PC-3 (cell line): Measurements from ENCODE around the gene PTGES2. TPM values are rescaled to one million over a fixed set of nuclear protein-coding genes. Genes with fewer than 3 reads are reported as not detected.

Experiments
- ATAC-seq: fragments of 200-7000 bp; cut with Tn5 transposase; 2 replicates; pipeline ENCODE4 v1.9.1; 2020; ENCODE audit warnings: mild to moderate bottlenecking, moderate library complexity
- BruUV-seq: library from RNA; stranded (reverse); fragments of 400-500 nt; replicated peaks from 2 replicates; lab custom pipeline; 2021; lab: Mats Ljungman, UMichigan
- CTCF ChIA-PET: fragments of 300-600 bp; sonication (Branson Sonifier 250); formaldehyde crosslinking; loops from one replicate; lab custom pipeline; 2022; ENCODE audit warnings: antibody characterized with exemption; lab: Charles Lee
- POLR2A ChIA-PET: fragments of 300-600 bp; sonication (Branson Sonifier 250); formaldehyde crosslinking; loops from one replicate; lab custom pipeline; 2022; ENCODE audit warnings: antibody characterized with exemption; ENCODE audit not compliant: unreplicated experiment; lab: Charles Lee
- DNase-seq: peaks from one replicate; pipeline ENCODE4 v3.0.0-alpha.2; 2015
- H2AFZ ChIP-seq: fragments of 300-600 bp; sonication (generic); 2 replicates; pipeline ENCODE4 v1.6.0; 2016; ENCODE audit warnings: antibody characterized with exemption, low read length
- H3F3A ChIP-seq: fragments of 300-600 bp; sonication (generic); one replicate; pipeline ENCODE4 v1.6.0; 2017; ENCODE audit warnings: antibody characterized with exemption, low read length, control low read depth, mild to moderate bottlenecking; ENCODE audit not compliant: unreplicated experiment
- H3K27ac ChIP-seq: fragments of 300-600 bp; sonication (generic); 2 replicates; pipeline ENCODE4 v1.5.1; 2016; ENCODE audit warnings: mild to moderate bottlenecking, low read length
- H3K27me3 ChIP-seq: fragments of 300-600 bp; sonication (generic); 2 replicates; pipeline ENCODE4 v1.6.1; 2016; ENCODE audit warnings: low read length, mixed read lengths
- H3K36me3 ChIP-seq: fragments of 300-600 bp; sonication (generic); 2 replicates; pipeline ENCODE4 v1.6.1; 2016; ENCODE audit warnings: low read depth, mixed run types, low read length, mixed read lengths
- H3K4me1 ChIP-seq: fragments of 300-600 bp; sonication (generic); 2 replicates; pipeline ENCODE4 v1.5.1; 2016; ENCODE audit warnings: low read length; ENCODE audit not compliant: insufficient read depth
- H3K4me2 ChIP-seq: fragments of 300-600 bp; sonication (generic); 2 replicates; pipeline ENCODE4 v1.6.0; 2016; ENCODE audit warnings: low read length
- H3K4me3 ChIP-seq: fragments of 300-600 bp; sonication (generic); 2 replicates; pipeline ENCODE4 v1.5.1; 2016; ENCODE audit warnings: mild to moderate bottlenecking, low read length, mixed read lengths
- H3K79me2 ChIP-seq: fragments of 300-600 bp; sonication (generic); 2 replicates; pipeline ENCODE4 v1.6.1; 2017; ENCODE audit warnings: low read length, mixed read lengths
- H3K9ac ChIP-seq: fragments of 300-600 bp; sonication (generic); 2 replicates; pipeline ENCODE4 v1.6.0; 2016; ENCODE audit warnings: mild to moderate bottlenecking, low read length
- H3K9me2 ChIP-seq: fragments of 300-600 bp; sonication (generic); replicated peaks from 2 replicates; pipeline ENCODE4 v1.6.1; 2016; ENCODE audit warnings: mixed run types, low read length, mixed read lengths
- H3K9me3 ChIP-seq: fragments of 300-600 bp; sonication (generic); 2 replicates; pipeline ENCODE4 v1.6.1; 2016; ENCODE audit warnings: low read length, mixed read lengths
- H4K20me1 ChIP-seq: fragments of 300-600 bp; sonication (generic); 2 replicates; pipeline ENCODE4 v1.6.1; 2016; ENCODE audit warnings: low read length, mixed read lengths
- EZH2 ChIP-seq: fragments of 300-600 bp; sonication (generic); IDR thresholded peaks from one replicate; pipeline ENCODE4 v1.6.1; 2017; ENCODE audit warnings: antibody characterized with exemption, mild to moderate bottlenecking, low read length; ENCODE audit not compliant: unreplicated experiment
- EZH2phosphoT487 ChIP-seq: fragments of 300-600 bp; sonication (generic); IDR thresholded peaks from 2 replicates; pipeline ENCODE4 v1.6.1; 2018; ENCODE audit warnings: mild to moderate bottlenecking, antibody characterized with exemption, low read length, borderline replicate concordance
- intact Hi-C: fragments of 100-400 bp; cut with micrococcal nuclease; formaldehyde crosslinking; loops from 2 replicates; pipeline ENCODE4 v1.9.0; 2023
- total RNA-seq: library from RNA; depleted of rRNA; stranded (reverse); fragments of >200 nt; gene quantifications from 2 replicates; pipeline ENCODE4 v1.2.3, GENCODE V29; 2014
- TF ChIP-seq, protein P1 (sequence below): fragments of 300-600 bp; sonication (generic); conservative IDR thresholded peaks from 2 replicates; pipeline ENCODE4 v1.5.1; 2017; ENCODE audit warnings: antibody characterized with exemption, low read depth, mild to moderate bottlenecking, low read length

The PTGES2 gene
- total RNA-seq, 1 experiment from 2014 or later = 258 TPM

DNA sequence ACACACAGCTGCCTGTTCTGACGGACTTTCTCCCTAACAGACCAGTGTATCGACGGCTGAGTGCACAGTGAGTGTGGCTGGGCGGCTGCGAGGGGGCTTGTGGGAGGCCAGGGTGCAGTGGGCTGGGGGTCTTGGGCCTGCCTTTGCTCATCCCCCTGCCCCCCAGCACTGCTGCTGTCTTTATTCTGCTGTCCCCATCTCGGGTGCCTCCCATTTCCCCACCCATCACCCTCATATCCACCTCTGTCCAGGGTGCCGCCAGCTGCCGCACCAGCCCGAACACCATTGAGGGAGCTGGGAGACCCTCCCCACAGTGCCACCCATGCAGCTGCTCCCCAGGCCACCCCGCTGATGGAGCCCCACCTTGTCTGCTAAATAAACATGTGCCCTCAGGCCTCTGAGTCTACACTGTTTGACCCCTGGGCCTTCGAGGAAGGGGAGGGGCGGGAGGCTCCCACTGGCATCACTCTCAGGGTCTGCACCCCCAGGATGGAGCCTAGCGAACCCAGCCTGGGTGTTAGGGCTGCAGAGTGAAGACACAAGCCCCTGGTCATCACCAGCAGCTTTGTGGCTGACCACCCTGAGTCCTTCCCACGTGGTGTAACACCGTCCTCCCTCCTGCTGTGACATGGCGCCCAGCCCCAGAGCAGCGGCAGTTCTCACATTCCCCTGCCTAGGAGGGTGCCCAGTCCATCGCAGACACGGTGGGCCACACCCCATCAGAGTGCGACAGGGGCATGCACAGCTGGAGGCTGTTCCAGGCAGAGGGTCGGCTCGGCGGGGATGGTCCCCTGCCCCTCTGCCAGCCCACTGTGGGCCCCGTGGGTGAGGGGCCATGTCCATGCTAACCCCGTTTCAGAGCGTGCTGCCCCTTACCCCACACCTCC is 25.8 kb upstream of the PTGES2 start:
- Histone ChIP-seq H3K36me3 (no peaks in the 10 kb centered on the region), H3K9ac (no peak overlapping the region), H3K4me2 (no peak overlapping the region), H3K4me3 (no peak overlapping the region), H3K27ac (no peak overlapping the region), H4K20me1 (no peaks in the 10 kb centered on the region), H2AFZ (no peak overlapping the region), H3K4me1 (peaks cover 22% of the 10 kb centered on the region), H3K79me2 (no peaks in the 10 kb centered on the region), H3K27me3 (no peaks in the 10 kb centered on the region), H3K9me2 (no peaks in the 10 kb centered on the region), H3K9me3 (no peaks in the 10 kb centered on the region), H3F3A (no peaks in the 10 kb centered on the region)
- ChIA-PET CTCF (no interaction called here), POLR2A (no interaction called here)
- ATAC-seq (no peak), DNase-seq (no peak)
- no TSS peak for BruUV-seq
- TF ChIP-seq EZH2phosphoT487 (no peak), EZH2 (no peak)
- TF ChIP-seq, protein P1, sequence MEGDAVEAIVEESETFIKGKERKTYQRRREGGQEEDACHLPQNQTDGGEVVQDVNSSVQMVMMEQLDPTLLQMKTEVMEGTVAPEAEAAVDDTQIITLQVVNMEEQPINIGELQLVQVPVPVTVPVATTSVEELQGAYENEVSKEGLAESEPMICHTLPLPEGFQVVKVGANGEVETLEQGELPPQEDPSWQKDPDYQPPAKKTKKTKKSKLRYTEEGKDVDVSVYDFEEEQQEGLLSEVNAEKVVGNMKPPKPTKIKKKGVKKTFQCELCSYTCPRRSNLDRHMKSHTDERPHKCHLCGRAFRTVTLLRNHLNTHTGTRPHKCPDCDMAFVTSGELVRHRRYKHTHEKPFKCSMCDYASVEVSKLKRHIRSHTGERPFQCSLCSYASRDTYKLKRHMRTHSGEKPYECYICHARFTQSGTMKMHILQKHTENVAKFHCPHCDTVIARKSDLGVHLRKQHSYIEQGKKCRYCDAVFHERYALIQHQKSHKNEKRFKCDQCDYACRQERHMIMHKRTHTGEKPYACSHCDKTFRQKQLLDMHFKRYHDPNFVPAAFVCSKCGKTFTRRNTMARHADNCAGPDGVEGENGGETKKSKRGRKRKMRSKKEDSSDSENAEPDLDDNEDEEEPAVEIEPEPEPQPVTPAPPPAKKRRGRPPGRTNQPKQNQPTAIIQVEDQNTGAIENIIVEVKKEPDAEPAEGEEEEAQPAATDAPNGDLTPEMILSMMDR = no peak
- intact Hi-C loops = no loop called here

DNA sequence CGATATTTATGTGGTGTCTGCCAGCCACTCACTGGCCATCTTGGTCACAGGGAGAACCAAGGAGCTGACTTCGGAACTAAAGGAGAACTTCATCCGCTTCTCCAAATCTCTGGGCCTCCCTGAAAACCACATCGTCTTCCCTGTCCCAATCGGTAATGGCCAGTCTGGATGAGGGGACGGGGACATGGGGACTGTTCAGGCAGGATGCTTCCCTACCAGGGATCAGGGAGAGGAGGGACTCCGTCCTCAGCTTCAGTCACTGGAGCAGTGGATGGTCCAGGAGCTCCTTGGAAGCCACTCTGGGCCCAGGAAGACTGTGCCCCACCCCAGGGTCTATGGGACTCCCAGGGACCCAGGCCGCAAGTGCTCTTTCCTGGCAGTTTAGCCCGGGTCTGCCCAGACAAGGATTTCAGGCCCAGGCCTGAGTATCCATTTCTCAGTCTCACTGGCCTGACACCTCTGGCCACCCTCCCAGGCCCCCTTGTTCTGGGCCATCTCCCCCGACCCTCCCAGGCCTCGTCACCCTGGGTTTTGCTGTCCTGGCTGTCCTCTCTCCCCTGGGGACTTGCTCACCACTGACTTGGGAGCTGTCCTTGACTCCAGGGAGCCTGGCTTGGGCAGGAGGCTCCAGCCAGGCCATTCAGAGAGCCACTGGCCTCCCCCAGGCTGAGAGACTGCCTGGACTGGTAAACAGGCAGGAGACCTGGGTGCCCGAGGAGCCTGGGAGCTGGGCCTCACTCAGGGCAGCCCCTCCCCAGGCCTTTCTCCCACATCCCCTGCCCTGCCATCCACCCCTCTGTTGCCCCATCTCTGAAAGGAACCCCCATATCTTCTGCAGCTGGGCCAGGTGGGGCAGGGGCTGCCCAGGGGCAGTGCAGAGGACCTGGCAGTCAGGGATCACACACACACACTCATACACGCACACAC is 24.9 kb upstream of the PTGES2 start:
- Histone ChIP-seq H4K20me1 (no peaks in the 10 kb centered on the region), H3K9me2 (no peaks in the 10 kb centered on the region), H3F3A (no peaks in the 10 kb centered on the region), H3K9me3 (no peaks in the 10 kb centered on the region), H3K4me2 (no peak overlapping the region), H3K4me1 (peaks cover 26% of the 10 kb centered on the region), H3K36me3 (no peaks in the 10 kb centered on the region), H2AFZ (no peak overlapping the region), H3K9ac (no peak overlapping the region), H3K4me3 (no peak overlapping the region), H3K27me3 (no peaks in the 10 kb centered on the region), H3K79me2 (no peaks in the 10 kb centered on the region), H3K27ac (no peak overlapping the region)
- no TSS peak for BruUV-seq
- ChIA-PET CTCF (no interaction called here), POLR2A (no interaction called here)
- TF ChIP-seq EZH2 = no peak
- TF ChIP-seq, protein P1 = no peak
- TF ChIP-seq EZH2phosphoT487 = no peak
- no peak for ATAC-seq
- intact Hi-C loops = no loop called here
- DNase-seq = no peak
